ENCODE results near the gene TTLL9.

DNA sequence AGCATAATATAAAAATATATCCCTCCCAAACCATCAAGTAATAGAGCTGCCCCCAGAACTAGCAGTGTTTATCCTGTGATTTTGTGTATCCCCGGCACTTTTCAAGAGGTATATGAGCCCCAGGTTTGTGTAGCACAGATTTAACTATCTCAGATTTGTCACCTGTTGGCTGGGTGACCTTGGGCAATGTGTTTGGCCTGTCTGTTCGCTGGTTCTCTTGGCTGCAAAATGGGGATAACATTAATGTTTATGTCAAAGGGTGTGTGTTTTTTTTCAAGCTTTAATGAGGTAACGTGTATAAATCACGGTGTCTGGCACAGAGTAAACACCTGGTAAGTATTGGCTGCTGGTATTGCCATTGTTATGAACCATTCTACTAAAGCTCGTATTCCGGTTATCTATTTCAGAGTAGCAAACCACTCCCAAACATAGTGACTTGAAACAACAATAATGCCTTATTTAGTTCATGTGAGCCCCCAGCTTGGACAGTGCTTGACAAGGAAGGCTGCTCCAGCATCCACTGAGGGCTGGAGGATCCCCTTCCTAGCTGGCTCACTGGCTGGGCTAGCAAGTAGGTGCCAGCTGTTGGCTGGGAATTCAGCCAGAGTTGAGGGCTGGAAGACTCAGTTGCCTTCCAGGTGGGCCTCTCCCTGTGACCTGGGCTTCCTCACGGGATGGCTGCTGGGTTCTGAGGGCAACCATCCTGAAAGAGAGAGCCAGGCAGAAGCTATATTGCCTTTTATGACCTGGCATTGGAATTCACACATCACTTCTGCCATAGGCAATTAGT lies 45.3 kb downstream of the TTLL9 start:
- TF ChIP-seq EP300 (IDR thresholded peaks at IDR 0.05) (no peak), POLR2A (IDR thresholded peaks at IDR 0.05) (no peak)
